DMS114 treated with DMSO at 0.1 percent for 48 hours (cell line): ENCODE data around the gene ABI3.
"Not testable (repeated sequence)": the region's sequence is repeated elsewhere in the genome, so short reads cannot be mapped to it uniquely, and the experiment has no call there.

Experiments
- DNase-seq: peaks from one replicate; lab custom pipeline; 2025; ENCODE audit not compliant: unreplicated experiment; lab: John Stamatoyannopoulos, UW

The ABI3 gene

GRCh38 chr17:49249292-49249794 lies 38.8 kb downstream of the ABI3 start:
- no peak for DNase-seq

DNA sequence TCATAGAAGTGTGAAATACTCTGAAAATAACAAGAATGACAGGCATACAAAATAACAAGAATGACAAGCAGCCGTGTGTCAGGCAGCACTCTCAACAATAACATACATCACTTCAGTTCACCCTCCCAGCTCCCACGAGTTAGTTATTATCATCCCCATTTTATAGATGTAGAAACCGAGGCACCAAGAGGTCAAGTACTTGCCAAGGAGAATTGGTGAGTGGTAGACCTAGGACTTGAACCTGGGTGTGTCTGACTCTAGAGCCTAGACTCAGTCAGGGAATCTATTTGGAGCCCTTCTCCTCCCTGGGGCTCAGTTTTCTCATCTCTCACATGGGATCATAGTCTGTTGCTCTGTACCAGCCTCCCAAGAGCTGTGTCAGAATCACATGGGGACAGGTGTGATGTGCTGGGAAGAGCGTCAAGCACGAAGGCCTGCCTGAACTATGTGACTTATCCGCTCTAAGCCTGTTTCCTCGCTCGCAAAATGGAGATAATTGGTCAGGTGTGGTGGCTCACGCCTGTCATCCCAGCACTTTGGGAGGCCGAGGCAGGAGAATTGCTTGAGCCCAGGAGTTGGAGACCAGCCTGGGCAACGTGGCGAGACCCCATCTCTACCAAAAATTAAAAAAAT lies 39.5 kb downstream of the ABI3 start:
- no peak for DNase-seq

- no peak for DNase-seq
Measured at GRCh38 chr17:49252148-49252695, 41.7 kb downstream of the ABI3 start.

DNA sequence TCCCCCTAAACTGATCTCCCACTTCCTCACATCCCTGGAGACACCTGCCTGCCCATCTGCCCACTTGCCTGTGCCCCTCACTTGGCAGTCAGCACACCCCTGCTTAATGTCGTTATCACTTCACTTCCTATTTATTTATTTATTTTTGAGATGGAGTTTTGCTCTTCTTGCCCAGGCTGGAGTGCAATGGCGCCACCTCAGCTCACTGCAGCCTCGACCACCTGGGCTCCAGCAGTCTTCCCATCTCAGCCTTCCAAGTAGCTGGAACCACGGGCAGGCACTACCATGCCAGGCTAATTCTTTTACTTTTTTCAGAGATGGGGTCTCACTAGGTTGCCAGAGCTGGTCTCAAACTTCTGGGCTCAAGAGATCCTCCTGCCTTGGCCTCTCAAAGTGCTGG lies 43.6 kb downstream of the ABI3 start:
- DNase-seq: no peak

- DNase-seq: no peak
Measured at GRCh38 chr17:49255125-49255524, 44.6 kb downstream of the ABI3 start.

GRCh38 chr17:49258394-49258793 lies 47.9 kb downstream of the ABI3 start:
- no peak for DNase-seq

DNA sequence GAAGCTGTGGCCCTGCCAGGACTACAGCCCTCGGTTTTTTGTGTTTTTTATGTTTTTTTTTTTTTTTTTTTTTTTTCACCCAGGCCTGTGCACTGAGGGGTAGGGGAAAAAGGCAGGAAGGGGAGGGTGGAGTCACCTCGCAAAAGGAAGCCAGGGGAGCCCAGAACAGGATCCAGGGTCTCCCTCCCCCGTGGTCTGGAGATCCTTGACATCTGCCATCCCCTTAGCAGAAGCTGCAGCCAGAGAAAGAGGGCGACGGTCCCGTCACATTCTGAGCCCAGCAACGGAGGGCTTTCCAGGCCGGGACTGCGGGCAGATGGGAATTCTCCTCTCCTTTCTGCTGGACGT lies 49.1 kb downstream of the ABI3 start:
- no peak for DNase-seq

DNA sequence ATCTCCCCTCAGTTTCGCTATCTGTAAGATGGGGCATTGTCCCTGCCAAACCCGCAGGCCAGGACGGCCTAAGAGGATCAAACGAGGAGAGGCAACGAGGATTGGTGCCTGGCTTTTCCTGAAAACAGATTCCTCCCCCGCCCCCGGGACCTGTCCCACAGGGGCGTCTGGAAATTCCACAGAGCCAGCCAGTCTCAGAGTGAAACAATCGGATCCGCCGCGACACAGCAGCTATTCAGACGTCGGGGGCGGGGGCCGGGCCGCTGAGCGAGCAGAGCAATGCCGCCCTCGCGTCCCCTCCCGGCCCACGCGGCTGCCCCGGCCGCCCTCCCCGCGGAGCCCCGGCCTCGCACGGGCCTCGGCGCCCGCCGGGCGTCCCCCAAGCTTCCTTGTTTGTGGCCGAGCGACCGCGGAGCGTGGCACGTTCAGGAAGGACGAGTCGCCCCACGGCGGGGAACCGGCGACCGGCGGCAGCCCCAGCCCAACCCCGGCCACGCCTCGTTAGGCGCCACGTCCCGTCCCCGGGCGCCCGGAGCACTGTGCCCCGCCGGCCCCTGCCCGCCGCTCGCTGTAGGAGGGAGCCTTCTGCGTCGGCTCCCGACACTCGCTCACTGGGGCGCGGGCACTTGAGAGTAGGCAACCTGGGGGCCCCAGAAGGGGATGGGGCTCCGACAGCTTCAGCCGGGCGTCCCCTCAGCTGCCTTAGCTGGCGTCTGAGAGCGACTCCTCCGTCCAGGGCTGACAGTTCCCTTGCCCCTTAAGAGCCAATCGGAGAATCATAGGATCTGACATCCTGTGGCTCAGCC lies 49.7 kb downstream of the ABI3 start:
- no peak for DNase-seq

- DNase-seq: no peak
Measured at GRCh38 chr17:49260817-49261291, 50.3 kb downstream of the ABI3 start.

GRCh38 chr17:49261540-49261939 lies 51.0 kb downstream of the ABI3 start:
- not testable (repeated sequence) for DNase-seq

DNA sequence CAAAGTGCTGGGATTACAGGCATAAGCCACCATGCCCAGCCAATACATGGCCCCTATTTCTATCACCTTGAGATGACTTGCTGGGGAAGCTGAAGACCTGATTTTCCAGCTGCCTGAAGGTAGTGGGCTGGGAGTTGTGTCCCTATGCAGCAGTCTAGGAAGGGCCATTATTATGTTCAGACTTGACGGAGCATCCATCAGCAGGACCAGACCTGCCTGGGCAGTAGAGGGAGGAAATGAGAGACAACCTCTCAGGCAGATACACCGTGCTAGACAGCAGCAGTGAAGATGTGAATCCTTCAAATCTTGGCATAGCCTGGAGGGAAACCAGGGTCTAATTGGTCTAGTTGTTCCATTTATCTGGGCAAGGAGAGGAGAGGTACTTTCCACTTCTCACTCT lies 55.7 kb downstream of the ABI3 start:
- DNase-seq: no peak

GRCh38 chr17:49267912-49268311 lies 57.4 kb downstream of the ABI3 start:
- no peak for DNase-seq

DNA sequence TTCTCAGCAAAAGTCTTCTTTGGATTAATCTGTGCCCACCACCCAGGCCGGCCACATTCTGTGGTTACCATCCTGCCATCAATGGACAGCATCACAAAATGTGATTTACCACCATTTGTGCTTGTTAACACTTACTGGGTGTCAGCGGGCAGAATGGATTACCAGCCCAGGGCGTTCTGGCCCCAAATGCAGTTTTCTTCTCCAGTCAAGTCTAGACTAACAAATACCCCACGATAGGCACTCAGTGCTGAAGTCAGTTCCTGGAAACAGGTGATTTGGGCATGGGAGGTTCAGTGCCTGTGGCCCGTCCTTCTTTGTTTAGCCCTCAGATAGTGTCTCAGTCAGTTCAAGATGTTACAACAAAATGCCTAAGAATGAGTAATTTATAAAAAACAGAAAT lies 58.8 kb downstream of the ABI3 start:
- DNase-seq: no peak
